Glutamatergic neuron (in vitro differentiated cells): Measurements from ENCODE around the gene REXO1. TPM values are rescaled to one million over a fixed set of nuclear protein-coding genes. Genes with fewer than 3 reads are reported as not detected.

Source experiments
- DNase-seq: peaks from one replicate; pipeline ENCODE4 v3.0.0; 2022
- H3K27ac Mint-ChIP-seq: one replicate; pipeline ENCODE4 v1.8.0; 2020; ENCODE audit warnings: mild to moderate bottlenecking, mixed read lengths, inconsistent platforms; ENCODE audit not compliant: unreplicated experiment
- H3K27me3 Mint-ChIP-seq: one replicate; pipeline ENCODE4 v1.8.0; 2020; ENCODE audit warnings: mild to moderate bottlenecking, moderate library complexity, mixed read lengths, inconsistent platforms; ENCODE audit not compliant: unreplicated experiment
- H3K36me3 Mint-ChIP-seq: one replicate; pipeline ENCODE4 v1.8.0; 2020; ENCODE audit warnings: mild to moderate bottlenecking, mixed read lengths, inconsistent platforms; ENCODE audit not compliant: unreplicated experiment
- H3K4me1 Mint-ChIP-seq: one replicate; pipeline ENCODE4 v1.8.0; 2020; ENCODE audit warnings: mild to moderate bottlenecking, low read depth, mixed read lengths, inconsistent platforms; ENCODE audit not compliant: unreplicated experiment
- H3K4me3 Mint-ChIP-seq: one replicate; pipeline ENCODE4 v1.8.0; 2020; ENCODE audit warnings: mild to moderate bottlenecking, mixed read lengths, inconsistent platforms; ENCODE audit not compliant: unreplicated experiment
- H3K9me3 Mint-ChIP-seq: one replicate; pipeline ENCODE4 v1.8.0; 2020; ENCODE audit warnings: mild to moderate bottlenecking, moderate library complexity, mixed read lengths, inconsistent platforms; ENCODE audit not compliant: unreplicated experiment
- CTCF ChIP-seq: fragments of 200-600 bp; sonication (generic); IDR thresholded peaks from one replicate; pipeline ENCODE4 v1.5.0; 2021; ENCODE audit not compliant: partially characterized antibody, unreplicated experiment
- total RNA-seq: library from RNA; stranded (reverse); fragmentation: NEBNext Ultra II Directional; extraction: Animal tissue kit (Norgen Biotek cat#: 25700); gene quantifications from one replicate; pipeline ENCODE4 v1.2.1, GENCODE V29; 2021; ENCODE audit not compliant: unreplicated experiment

Gene REXO1
- total RNA-seq, 1 donor from 2014 or later, result 65.7 TPM

GRCh38 chr19:1775951-1776605, 72.2 kb downstream of the REXO1 start:
- Mint-ChIP-seq H3K9me3 (peaks cover 12% of the 10 kb centered on the region), H3K4me3 (no peak overlapping the region), H3K36me3 (peaks cover 15% of the 10 kb centered on the region), H3K27ac (no peak overlapping the region), H3K4me1 (peaks cover 10% of the 10 kb centered on the region), H3K27me3 (peaks cover 39% of the 10 kb centered on the region)
- DNase-seq, result no peak
- no peak for TF ChIP-seq CTCF

- H3K9me3 Mint-ChIP-seq, result peaks cover 12% of the 10 kb centered on the region
- peaks cover 10% of the 10 kb centered on the region for H3K4me1 Mint-ChIP-seq
- H3K27me3 Mint-ChIP-seq, result peaks cover 39% of the 10 kb centered on the region
- H3K4me3 Mint-ChIP-seq, result no peak overlapping the region
- no peak overlapping the region for H3K27ac Mint-ChIP-seq
- DNase-seq, result peak; percentile 65
- H3K36me3 Mint-ChIP-seq, result peaks cover 24% of the 10 kb centered on the region
- peak; percentile 94 for TF ChIP-seq CTCF
Observed at GRCh38 chr19:1774989-1775772, 73.1 kb downstream of the REXO1 start.

GRCh38 chr19:1773184-1773583, 75.1 kb downstream of the REXO1 start:
- TF ChIP-seq CTCF, result no peak
- H3K4me3 Mint-ChIP-seq, result peak overlapping the region; percentile 25
- peaks cover 25% of the 10 kb centered on the region for H3K36me3 Mint-ChIP-seq
- H3K4me1 Mint-ChIP-seq, result peaks cover 7% of the 10 kb centered on the region
- peaks cover 7% of the 10 kb centered on the region for H3K9me3 Mint-ChIP-seq
- no peak for DNase-seq
- no peak overlapping the region for H3K27ac Mint-ChIP-seq
- H3K27me3 Mint-ChIP-seq, result peaks cover 32% of the 10 kb centered on the region

GRCh38 chr19:1770866-1771576, 77.3 kb downstream of the REXO1 start:
- no peak overlapping the region for H3K27ac Mint-ChIP-seq
- H3K36me3 Mint-ChIP-seq, result peaks cover 18% of the 10 kb centered on the region
- H3K4me1 Mint-ChIP-seq, result peaks cover 7% of the 10 kb centered on the region
- H3K4me3 Mint-ChIP-seq, result peak overlapping the region; percentile 23
- no peak for TF ChIP-seq CTCF
- H3K27me3 Mint-ChIP-seq, result peaks cover 24% of the 10 kb centered on the region
- DNase-seq, result no peak
- peaks cover 7% of the 10 kb centered on the region for H3K9me3 Mint-ChIP-seq
